NCI-H2081 (cell line): Measurements from ENCODE around the gene NEK1.

Source experiments
- DNase-seq, 2 experiments: peaks; one replicate each; lab custom pipeline; 2025; lab: John Stamatoyannopoulos, UW

The NEK1 gene

DNA sequence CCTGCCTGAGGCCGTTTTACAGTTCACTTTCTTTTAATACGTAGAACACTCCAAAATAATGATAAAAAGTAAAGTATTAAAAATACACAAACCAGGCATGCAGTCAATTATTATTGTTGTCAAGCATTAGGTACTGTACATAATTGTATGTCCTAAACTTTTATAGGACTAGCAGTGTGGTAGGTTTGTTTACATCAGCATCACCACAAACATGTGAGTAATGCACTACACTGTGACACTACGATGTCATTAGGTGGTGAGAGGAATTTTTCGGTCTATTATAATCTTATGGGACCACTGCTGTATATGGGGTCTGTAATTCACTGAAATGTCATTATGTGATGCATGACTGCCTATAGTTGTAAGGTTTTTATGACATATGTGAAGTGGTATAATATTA, 192.1 kb downstream of the NEK1 start:
- no peak for DNase-seq

GRCh38 chr4:169418846-169419245, 193.5 kb downstream of the NEK1 start:
- no peak for DNase-seq

GRCh38 chr4:169417629-169418282, 194.6 kb downstream of the NEK1 start:
- no peak for DNase-seq

GRCh38 chr4:169416997-169417396, 195.4 kb downstream of the NEK1 start:
- peak; percentile 10 to 40 for DNase-seq

DNA sequence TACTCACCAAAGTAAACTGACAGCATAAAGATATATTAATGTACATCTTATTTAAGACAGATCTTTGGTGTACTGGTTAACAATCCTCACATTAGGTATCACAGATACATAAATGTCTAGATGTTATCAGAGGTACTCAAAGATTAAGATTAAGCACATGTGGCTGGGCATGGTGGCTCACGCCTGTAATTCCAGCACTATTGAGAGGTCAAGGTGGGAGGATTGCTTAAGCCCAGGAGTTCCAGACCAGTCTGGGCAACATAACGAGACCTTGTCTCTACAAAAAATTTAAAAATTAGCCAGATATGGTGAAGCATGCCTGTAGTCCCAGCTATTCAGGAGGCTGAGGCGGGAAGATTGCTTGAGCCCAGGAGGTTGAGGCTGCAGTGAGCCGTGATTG, 195.9 kb downstream of the NEK1 start:
- DNase-seq, result no peak

DNA sequence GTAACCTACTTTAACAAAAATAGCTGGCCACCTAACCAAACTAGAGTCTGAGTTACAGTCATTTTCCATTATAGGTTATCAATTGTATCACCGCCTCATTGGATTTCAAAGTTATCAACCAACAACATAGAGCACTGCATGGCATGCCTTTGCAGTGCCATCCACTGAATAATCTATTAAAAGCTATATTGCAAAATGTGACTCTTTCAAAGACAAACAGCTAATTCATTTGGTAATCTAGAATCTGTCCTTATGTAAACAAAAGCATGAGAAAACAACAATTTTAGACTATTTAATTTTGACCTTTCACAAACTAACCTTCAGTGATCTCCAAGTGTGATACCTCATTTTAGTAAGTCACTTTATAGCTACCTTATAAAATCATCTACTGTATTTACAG, 197.5 kb downstream of the NEK1 start:
- no peak for DNase-seq

GRCh38 chr4:169412046-169412445, 200.3 kb downstream of the NEK1 start:
- no peak for DNase-seq

GRCh38 chr4:169410839-169411770, 201.3 kb downstream of the NEK1 start:
- DNase-seq, result no peak

DNA sequence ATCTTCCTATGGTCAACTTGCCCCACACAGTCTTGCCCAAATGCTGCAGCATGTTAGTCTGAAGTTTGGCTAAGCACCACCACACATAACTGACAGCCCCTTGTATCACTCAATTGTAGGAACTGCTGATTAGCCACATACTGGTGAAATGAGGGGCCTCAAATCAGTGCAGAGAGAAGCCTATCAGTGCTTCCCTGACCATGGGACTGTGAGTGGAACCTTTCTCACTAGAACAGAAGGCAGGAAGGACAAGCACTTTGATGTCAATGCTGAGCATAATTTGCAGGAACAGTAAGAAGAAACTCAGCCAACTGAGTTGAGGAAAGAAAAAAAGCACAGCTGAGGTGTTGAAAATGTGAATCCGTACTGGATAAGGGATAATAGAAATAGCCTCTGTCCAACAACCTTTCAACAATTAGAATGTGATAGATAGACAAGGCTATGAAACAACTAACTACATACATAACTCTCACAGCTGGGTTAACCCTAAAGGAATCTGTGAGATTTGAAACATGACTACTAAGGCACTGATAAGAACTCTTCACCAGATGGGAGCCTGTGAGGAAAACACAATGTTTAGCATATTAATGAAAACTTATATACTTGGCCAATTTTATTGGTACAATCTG, 205.1 kb downstream of the NEK1 start:
- DNase-seq, result no peak

GRCh38 chr4:169404960-169405359, 207.4 kb downstream of the NEK1 start:
- no peak for DNase-seq

DNA sequence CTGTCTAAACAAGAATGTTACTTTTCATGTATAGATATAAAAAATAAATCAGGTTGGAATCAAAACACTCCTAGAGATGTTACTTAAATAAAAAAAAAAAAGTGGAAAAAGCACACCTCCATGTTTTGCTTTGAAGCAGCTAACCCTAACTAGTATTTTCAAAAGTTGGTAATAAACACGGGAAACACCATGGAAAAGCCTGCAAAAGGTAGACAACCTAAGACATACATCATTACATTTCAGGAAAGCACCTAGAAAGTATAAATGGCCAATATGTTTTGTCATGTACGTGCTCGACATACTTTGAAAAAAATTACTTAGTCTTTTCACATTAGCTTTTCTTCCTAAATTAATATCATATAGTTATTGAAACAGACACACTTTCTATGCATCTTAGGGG, 211.6 kb downstream of the NEK1 start:
- DNase-seq, result no peak

DNA sequence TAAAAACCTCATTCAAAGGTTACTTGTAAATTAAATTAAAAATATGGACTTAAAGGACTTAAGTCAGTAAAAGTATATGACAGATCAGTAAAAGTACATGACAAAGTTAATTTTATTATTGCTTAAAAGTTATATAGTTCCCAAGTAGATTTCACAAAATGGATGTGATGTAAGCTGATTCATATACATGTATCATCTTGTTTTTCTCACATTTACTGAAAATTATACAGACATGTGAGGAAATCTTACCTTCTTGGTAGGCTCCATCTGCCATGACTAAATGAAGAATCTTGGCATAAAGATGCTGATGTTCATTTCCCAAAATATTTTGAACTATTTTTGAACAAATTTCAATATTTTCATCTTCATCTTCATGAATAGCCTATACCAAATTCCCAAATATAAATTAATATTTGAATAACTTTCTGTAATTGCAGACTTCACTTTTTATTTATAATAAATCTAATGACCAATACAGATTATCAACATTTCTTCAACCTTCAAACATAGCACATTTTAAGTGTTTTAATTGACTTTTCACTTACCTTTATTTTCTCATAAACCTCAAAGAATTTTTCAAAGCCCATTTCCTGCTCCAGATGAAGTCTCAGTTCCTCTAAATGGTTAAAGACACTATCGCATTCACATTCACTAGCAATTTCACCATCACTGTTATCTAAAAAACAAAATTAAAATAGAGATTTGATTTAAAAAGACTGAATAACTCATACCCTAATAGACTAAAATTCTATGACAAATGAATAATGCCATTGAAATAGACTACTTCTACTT, 212.2 kb downstream of the NEK1 start:
- DNase-seq, result no peak

DNA sequence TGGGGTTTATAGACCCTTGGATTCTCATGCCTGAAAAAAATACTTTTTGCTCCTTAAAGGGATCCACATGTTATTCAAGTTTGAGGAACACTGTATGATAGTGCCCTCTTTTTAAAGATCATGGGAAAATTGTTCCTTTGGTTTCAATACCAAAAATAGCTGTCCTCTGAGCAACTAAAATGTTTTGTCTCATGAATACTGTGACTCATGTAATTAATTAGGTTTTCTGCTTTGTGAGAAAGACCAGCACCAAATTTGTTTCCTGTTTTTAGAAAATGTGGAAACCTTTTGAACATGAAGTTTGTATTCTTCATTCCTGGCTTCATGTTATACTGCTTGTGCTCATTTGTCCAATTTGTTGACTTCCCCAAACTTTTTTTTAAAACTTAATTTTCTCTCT, 214.1 kb downstream of the NEK1 start:
- no peak for DNase-seq

GRCh38 chr4:169397762-169398161, 214.6 kb downstream of the NEK1 start:
- DNase-seq, result no peak

GRCh38 chr4:169385376-169385775, 227.0 kb downstream of the NEK1 start:
- no peak for DNase-seq

DNA sequence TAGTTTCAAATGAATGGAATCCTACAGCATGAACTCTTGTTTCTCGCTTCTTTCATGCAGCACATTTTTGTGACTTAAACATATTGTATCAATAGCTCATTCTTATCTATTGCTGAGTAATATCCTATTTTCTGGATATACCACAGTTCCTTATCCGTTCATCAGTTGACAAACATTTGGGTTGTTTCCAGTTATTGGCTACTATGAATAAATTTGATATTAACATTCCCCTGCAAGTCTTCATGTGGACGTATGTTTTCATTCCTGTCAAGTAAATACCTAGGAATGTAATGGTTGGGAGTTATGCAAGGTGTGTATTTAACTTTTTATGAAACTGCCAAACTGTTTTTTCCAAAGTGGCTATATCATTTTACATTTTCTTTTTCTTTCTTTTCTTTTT, 227.6 kb downstream of the NEK1 start:
- no peak for DNase-seq

DNA sequence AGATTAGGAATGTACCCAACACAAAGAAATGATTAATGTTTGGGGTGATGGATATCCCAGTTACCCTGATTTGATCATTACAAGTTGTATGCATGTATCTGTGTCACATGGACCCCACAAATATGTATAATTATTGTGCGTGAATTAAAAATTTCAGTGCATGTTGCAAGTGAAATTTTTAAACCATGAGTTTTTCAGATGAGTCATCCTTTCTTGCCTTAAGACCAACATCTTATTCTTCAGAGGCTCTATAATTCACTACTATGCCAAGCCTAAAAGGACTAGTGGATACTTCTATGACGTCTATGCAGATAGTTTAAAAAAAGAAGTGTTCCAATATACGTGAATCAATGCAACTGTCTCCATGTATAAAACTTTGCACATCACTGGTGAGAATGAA, 228.7 kb downstream of the NEK1 start:
- DNase-seq, result no peak

- DNase-seq, result no peak
These were observed 232.7 kb downstream of the NEK1 start for GRCh38 chr4:169379688-169380087.

GRCh38 chr4:169377367-169377766, 235.0 kb downstream of the NEK1 start:
- no peak for DNase-seq

- no peak for DNase-seq
These were observed 236.0 kb downstream of the NEK1 start for GRCh38 chr4:169376421-169376820.

- DNase-seq, result no peak
These were observed 239.6 kb downstream of the NEK1 start for GRCh38 chr4:169372791-169373190.

GRCh38 chr4:169369634-169370033, 242.7 kb downstream of the NEK1 start:
- no peak for DNase-seq
